Measurements from ENCODE around the gene SNRNP35.

DNA sequence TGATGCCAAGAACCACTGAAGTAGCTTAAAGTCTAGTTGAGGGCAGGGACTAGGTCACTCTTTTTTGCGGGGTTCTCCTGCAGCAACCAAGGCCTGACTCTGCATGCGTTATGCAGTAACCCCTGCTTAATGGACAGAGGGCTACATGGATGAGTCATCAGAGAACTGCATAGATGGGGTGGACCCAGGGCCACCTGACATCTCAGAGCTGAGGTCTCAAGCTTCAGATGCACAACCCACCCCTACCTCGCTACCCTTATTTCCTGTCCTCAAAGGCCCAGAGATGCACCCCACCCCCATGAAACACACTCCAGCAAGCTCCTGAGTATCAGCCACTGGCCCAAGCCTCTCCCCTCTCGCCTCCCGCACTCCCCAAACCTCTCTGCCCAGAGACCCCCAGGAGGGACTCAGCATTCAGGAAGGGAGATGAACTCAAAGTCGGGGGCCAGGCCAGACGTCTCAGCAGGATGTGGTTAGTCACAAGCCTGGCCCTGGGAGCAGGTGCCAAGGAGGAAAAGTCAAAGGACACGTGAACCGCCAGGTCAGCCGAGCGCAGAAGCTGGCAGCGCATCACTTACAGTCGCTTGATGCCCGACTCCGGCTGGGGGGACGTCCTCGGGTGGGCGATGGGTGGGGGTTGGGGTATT is 25.8 kb downstream of the SNRNP35 start:
- TF ChIP-seq, protein P1, sequence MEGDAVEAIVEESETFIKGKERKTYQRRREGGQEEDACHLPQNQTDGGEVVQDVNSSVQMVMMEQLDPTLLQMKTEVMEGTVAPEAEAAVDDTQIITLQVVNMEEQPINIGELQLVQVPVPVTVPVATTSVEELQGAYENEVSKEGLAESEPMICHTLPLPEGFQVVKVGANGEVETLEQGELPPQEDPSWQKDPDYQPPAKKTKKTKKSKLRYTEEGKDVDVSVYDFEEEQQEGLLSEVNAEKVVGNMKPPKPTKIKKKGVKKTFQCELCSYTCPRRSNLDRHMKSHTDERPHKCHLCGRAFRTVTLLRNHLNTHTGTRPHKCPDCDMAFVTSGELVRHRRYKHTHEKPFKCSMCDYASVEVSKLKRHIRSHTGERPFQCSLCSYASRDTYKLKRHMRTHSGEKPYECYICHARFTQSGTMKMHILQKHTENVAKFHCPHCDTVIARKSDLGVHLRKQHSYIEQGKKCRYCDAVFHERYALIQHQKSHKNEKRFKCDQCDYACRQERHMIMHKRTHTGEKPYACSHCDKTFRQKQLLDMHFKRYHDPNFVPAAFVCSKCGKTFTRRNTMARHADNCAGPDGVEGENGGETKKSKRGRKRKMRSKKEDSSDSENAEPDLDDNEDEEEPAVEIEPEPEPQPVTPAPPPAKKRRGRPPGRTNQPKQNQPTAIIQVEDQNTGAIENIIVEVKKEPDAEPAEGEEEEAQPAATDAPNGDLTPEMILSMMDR (IDR thresholded peaks at IDR 0.05 in 4 of 5, conservative IDR thresholded peaks at IDR 0.05 in 1 of 5): no peak
- TF ChIP-seq POLR2A (IDR thresholded peaks at IDR 0.05): no peak
